Activated CD4-positive, CD25-positive, alpha-beta regulatory T cell treated with anti-CD3 and anti-CD28 coated beads, Interleukin-2, amount 50 U/mL, for 24 hours (primary cell): ENCODE results near the gene ATP13A4.

Source experiments
- ATAC-seq, 2 donors: fragments of 150-1000 bp; cut with Tn5 transposase; one replicate each; pipeline ENCODE4 v1.10.0; 2021; ENCODE audit warnings: mild to moderate bottlenecking in 1 of 2, moderate library complexity in 1 of 2

The ATP13A4 gene

GRCh38 chr3:193387596-193387995 lies 167.1 kb downstream of the ATP13A4 start:
- no peak for ATAC-seq

DNA sequence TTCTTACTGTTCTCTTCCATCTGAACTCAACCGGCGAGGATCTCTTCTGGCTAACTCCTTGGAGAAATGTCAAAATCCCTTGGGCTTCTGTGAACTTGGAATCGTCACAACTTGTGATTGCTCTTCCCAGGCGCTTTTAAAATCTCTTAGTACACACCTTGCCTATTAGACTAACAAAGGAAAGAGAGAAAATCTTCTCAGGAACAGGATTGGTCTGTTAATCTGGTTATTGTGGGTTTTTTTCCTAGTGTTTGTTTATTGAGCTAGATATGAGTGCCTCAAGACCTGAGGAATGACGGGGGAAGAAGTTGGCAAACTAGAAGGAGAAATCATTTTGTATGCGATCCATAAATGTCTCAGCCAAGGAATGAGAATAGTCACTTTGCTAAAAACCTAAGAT lies 176.0 kb downstream of the ATP13A4 start, which contains the start of gene ATP13A5:
Gene ATP13A5, minus strand, starts transcription at position 48 of the 400 bp plus-strand sequence. Its CDS starts 28 bp downstream, at position 20.
- ATAC-seq: no peak

GRCh38 chr3:193377591-193377990 lies 177.1 kb downstream of the ATP13A4 start:
- ATAC-seq: no peak

- ATAC-seq: no peak
These were observed 179.1 kb downstream of the ATP13A4 start for GRCh38 chr3:193375614-193376013.

- no peak for ATAC-seq
These were observed 181.9 kb downstream of the ATP13A4 start for GRCh38 chr3:193372783-193373182.

DNA sequence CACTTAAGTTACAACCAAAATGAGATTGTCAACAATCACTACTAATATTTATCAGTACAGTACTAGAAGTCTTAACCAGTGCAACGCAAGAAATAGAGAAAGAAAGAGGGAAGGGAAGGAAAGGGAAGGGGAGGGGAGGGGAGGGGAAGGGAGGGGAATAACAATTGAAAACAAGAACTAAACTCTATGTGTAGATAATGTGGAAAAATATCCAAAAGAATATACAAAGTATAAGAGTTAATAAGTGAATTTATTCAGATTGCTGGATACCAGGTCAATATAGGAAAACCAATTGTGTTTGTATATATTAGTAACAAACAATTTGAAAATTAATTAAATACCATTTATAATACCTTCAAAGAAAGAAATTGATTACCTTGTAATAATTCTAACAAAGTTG lies 186.8 kb downstream of the ATP13A4 start:
- no peak for ATAC-seq

DNA sequence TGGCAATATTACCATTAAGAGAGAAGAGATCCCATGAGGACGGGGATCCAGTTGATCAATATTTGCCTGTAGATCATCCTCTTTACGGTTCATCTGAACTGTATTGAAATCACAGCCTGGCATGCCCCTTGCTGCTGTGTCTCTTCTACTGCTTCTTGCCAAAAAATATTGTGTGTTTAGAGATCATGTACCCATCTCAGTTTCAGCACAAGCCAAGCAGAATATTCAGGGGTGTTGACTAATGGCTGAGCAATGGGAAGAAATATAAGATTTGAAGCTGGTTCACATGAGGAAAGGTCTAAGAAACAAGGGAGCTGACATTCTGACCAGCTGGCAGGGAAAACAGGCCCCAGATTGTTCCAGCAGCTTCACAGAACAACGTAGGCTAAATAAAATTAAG lies 197.4 kb downstream of the ATP13A4 start:
- no peak for ATAC-seq

DNA sequence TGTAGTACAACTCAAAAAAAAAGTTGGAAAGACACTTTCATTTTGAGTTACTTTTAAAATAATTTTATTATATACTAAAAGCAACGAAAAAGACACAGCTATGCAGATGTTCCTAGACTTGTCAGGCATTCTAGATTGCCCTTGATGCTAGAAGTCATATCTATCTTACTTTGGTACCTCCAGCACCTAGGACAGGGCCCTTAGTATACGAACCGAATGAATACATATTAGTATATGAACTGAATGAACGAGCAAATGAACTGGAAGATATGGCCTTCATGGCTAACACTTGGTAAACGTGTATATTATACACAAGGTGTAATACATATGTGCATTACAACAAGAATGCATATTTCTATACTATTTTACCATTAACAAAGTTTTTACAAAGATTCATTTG lies 200.3 kb downstream of the ATP13A4 start:
- no peak for ATAC-seq
